ENCODE results near the gene RPL13. TPM values are rescaled to one million over a fixed set of nuclear protein-coding genes. Genes with fewer than 3 reads are reported as not detected.

The RPL13 gene
- total and polyA plus RNA-seq, 9 of the 15 experiments (the other 6 are each of a cell fraction or from before 2014, with no cell fraction given), result 227 to 6,042 (median 1,633) TPM

GRCh38 chr16:89575247-89576152 lies 15.0 kb downstream of the RPL13 start, which contains the start of gene CPNE7:
Gene CPNE7 (plus strand): TSS chr16:89575758. CDS start chr16:89575898, 140 bp downstream.
- no TSS peak for BruUV-seq (replicated peaks)
- Histone ChIP-seq H3K4me1 (replicated peaks in 1 of 2; ENCODE audit: control insufficient read depth in 2 of 2, insufficient read depth in 2 of 2, low read length in 2 of 2) (peaks cover 5 to 57% of the 10 kb centered on the region in 2 experiments), H3K79me2 (ENCODE audit: control insufficient read depth, insufficient read depth, low read length) (peaks cover 29% of the 10 kb centered on the region), H3K4me3 (peak within 1 kb of the TSS; percentile 57), H3K27ac (ENCODE audit: extremely low read depth, low read depth, low read length) (peak within 1 kb of the TSS; percentile 78), H3K9me1 (ENCODE audit: control insufficient read depth, insufficient read depth, low read length) (peaks cover 4% of the 10 kb centered on the region), H3K9ac (ENCODE audit: insufficient read depth in 1 of 2, low read depth in 2 of 2, low read length in 2 of 2) (peak within 1 kb of the TSS; percentile 71 to 98), H3K27me3 (ENCODE audit: control insufficient read depth in 2 of 2, insufficient read depth in 2 of 2, low read length in 2 of 2) (no peaks in the 10 kb centered on the region), H3K4me2 (ENCODE audit: insufficient read depth, low read length) (peak within 1 kb of the TSS; percentile 78), H3K9me3 (replicated peaks; ENCODE audit: control insufficient read depth, insufficient read depth, low read depth, low read length) (peaks cover 7% of the 10 kb centered on the region), H2AFZ (ENCODE audit: low read depth, low read length) (peak within 1 kb of the TSS; percentile 86), H4K20me1 (replicated peaks; ENCODE audit: control insufficient read depth, insufficient read depth, low read length) (no peaks in the 10 kb centered on the region), H3K36me3 (ENCODE audit: control insufficient read depth, insufficient read depth, low read length) (peaks cover 32% of the 10 kb centered on the region)
- ATAC-seq (peak; percentile 61), DNase-seq (ENCODE audit: extremely low read depth in 1 of 4, low spot score in 3 of 4) (peak; percentile 58 to 83 (median 80)), FAIRE-seq (no peak)
- intact Hi-C loops (cut with micrococcal nuclease), result loop anchor here (2.0 to 10.0 kb wide), 2 partner anchors 69 to 91 kb away; no protein-coding TSS in a partner anchor
- POLR2A ChIA-PET, result interaction anchor here (0.5 to 1.7 kb wide), 3 partner anchors 9 to 766 kb away, joined by 3 to 15 read pairs (median 3); no protein-coding TSS in a partner anchor
- WGBS (ENCODE audit: insufficient coverage, low coverage, missing lambda C conversion rate), result under 1% methylated on average over 64 of the region's 103 CpGs
- CTCF ChIA-PET (ENCODE audit: low intra/inter-chr PET ratio), result interaction anchor here (1.4 to 1.6 kb wide), 2 partner anchors 66 to 92 kb away, joined by 4 to 8 read pairs; no protein-coding TSS in a partner anchor
- in situ Hi-C loops (cut with MboI), result no loop called here
- TF ChIP-seq SIN3B (IDR thresholded peaks at IDR 0.05; ENCODE audit: low read depth) (peak; percentile 36; the same call in 1 of the 2 replicates), HDGF (IDR thresholded peaks at IDR 0.05) (no peak), ARID4B (CRISPR knock-in tag; IDR thresholded peaks at IDR 0.05) (0 out of 2 replicates have a peak, but pooled peaks have one; percentile 13), PHF20 (IDR thresholded peaks at IDR 0.05; ENCODE audit: partially characterized antibody) (peak; percentile 19), ZBTB17 (CRISPR knock-in tag; IDR thresholded peaks at IDR 0.05) (no peak), YY1 (IDR thresholded peaks at IDR 0.05; ENCODE audit: borderline replicate concordance in 1 of 3, control insufficient read depth in 1 of 3, extremely low read depth in 1 of 3, insufficient read depth in 3 of 3, insufficient read length in 1 of 3, insufficient replicate concordance in 2 of 3, low read depth in 1 of 3, low read length in 2 of 3) (peak in 2 of 3 experiments; percentile 47 to 79), GATAD2B (IDR thresholded peaks at IDR 0.05; ENCODE audit: borderline replicate concordance) (peak; percentile 74), HNRNPK (IDR thresholded peaks at IDR 0.05; ENCODE audit: low read depth, low read length, poor library complexity, severe bottlenecking) (no peak), CREB3 (tag; conservative IDR thresholded peaks at IDR 0.05; ENCODE audit: low read depth) (no peak), YBX1 (IDR thresholded peaks at IDR 0.05) (no peak), ZNF253 (CRISPR knock-in tag; conservative IDR thresholded peaks at IDR 0.05) (no peak), PPARD (CRISPR knock-in tag; IDR thresholded peaks at IDR 0.05) (no peak), CHD4 (IDR thresholded peaks at IDR 0.05; ENCODE audit: insufficient read depth, insufficient replicate concordance, low read depth, low read length, poor library complexity, severe bottlenecking) (no peak), ZNF431 (CRISPR knock-in tag; IDR thresholded peaks at IDR 0.05) (no peak), EP400 (IDR thresholded peaks at IDR 0.05) (peak; percentile 22; the same call in 1 of the 2 replicates)
